Glomerular visceral epithelial cell (primary cell): ENCODE results near the gene ZNF622.
"Not testable (repeated sequence)": the region's sequence is repeated elsewhere in the genome, so short reads cannot be mapped to it uniquely, and the experiment has no call there.

ENCODE experiments used
- DNase-seq: peaks from one replicate; pipeline ENCODE4 v3.0.0-alpha.2; 2016; ENCODE audit errors: extremely low spot score

The ZNF622 gene

DNA sequence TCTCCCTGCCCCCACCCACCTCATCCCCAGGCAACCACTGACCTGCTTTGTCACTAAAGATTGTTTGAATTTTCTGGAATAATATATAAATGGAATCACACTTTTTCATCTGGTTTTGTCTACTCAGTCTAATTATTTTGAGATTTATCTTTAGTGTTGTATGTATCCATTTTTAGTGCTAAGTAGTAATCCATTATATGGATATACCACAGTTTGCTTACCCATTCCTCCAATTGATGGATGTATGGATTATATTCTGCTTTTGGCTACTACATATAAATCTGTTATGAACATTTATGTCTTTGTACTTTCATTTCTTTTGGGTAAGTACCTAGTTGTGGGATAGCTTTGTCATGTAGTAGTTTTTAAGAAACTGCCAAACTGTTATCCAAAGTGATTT is 14.5 kb upstream of the ZNF622 start:
- no peak for DNase-seq

- no peak for DNase-seq
These were observed 11.9 kb upstream of the ZNF622 start for GRCh38 chr5:16477541-16477940.

DNA sequence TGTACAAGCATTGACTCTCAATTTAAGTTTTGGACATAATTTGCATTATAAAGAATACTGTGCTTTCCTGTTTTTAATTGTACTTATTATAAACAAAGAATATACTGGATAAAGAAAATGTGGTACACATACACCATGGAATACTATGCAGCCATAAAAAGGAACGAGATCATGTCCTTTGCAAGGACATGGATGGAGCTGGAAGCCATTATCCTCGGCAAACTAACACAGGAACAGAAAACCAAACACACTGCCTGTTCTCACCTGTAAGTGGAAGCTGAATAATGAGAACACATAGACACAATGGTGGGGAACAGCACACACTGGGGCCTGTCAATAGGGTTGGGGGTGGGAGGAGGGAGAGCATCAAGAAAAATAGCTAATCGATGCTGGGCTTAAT is 10.8 kb upstream of the ZNF622 start:
- DNase-seq: not testable (repeated sequence)

DNA sequence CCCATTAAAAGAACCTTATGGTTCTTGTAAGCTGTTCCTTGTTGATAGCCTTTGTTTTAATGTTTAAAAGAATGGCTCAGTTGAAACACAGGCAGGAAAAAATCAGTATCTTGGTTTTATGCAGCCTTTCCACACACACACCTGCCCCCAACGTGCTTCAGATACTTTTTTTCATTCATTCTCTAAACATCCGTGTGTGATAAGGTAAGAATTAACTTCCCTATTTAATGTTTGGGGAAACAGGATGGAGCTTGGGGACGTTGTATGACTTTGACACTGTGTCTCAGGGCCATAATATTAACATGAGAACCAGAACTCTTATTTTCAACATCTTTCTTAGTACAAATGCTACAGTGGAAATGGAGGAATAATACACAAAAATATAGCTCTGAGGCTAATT is 5.8 kb upstream of the ZNF622 start:
- no peak for DNase-seq

DNA sequence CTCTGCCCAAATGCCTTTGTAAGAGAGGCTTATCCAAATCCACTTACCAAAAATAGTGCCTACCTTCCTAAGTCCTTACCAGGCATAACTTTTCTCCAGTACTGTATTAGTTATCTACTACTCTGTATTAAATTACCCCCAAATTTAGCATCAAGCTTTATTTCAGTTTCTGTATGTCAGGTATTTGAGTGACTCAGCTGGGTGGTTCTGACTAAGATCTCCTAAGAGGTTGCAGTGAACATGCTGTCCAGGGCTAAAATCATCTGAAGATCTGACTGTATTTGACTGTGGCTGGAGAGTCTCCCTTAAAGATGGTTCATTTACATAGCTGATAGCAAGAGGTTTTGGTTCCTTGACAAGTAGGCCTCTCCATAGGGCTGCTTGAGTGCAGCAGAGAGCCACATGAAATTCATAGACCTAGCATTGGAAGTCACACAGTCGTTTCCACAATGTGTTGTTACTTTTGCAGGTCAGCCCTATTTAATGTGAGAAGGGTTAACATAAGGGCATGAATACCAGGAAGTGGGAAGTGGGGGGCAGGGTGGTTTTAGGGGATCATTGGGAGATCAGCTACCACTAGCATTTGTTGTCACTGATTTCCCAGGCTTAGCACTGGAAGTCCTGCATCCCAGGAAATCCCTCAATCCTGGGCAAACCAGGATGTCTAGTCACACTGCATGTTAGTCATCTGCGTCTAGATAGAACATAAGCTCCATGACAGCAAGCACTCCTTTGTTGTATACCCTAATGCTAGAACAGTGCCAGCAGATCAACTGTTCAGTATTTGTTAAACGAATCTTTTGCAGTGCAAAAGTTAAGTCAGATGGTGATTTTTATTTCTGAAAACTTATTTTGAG is 2.0 kb upstream of the ZNF622 start:
- peak; percentile 59 for DNase-seq

DNA sequence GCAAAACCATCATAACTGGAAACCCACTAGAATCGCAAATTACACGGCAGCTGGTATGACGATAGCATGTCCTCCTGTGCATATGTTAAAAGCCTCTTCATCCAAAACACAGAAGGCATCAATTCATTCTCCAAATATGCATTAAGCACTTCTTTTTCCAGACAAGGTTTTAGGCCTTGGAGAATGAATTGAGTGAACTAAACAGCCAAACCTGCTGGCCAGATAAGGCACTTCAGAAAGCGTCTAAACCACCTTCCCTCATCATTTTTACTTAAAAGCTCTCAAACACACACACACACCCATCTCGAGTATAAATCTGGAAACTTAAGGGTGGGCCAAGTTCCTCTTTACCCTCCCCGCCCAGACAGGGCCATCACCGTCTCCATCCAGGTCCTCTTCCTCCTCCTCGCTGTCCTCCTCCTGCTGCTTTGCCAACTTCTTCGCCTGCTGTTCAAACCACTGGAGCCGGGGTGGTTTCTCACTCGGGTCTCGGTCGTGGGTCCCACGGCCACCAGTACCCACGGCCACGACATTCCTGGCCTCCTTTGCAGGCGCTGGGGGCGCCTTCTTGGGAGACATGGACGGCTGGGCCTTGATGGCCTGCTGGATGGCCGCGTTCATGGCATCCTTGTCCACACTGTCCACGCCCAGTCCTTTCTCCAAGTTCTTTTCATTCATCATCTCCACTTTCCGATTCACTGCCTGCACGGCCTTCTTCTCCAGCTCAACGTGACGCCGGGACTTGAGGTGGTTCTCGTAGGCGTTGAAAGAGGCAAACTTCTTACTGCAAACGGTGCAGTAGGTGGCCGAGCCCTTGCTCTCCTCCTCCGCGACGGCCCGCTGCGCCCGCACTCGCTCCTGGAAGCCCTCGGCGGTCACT is 696 bp downstream of the ZNF622 start:
- no peak for DNase-seq

DNA sequence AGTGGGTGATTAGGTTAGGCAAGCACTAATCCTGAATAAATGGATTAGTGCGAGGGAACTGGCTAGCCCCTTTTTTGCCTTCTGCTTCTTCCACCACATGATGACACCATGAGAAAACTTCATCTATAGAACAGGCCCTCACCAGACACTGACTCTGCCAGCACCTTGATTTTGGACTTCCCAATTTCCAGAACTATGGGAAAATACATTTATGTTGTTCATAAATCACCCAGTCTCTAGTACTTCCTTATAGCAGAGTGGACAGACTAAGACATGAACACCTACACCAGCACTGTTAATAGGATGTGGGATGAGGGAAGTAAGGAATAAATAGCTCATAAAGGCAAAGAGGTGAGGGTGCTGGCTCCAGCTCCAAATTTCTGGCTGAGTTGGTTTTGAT is 1.4 kb downstream of the ZNF622 start:
- no peak for DNase-seq

- DNase-seq: peak; percentile 71
These were observed 3.8 kb downstream of the ZNF622 start for GRCh38 chr5:16461782-16462181.

DNA sequence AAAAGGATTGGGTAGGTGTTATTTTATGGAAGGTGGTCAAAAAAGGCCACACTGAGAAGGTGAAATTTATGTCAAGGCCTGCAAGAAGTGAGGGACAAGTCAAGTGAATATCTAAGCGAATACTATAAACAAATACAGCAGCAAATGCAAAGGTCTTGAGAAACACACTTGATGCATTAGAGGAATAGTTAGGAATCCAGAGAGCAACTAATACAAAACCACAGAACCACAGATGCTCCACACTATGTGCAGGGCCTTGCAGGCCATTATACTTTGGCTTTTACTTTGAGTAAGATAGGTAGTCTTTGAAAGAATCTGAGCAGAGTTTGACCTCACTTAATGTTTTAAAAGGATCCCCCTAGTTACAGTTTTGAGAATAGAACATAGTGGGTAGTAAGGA is 4.6 kb downstream of the ZNF622 start:
- no peak for DNase-seq

- no peak for DNase-seq
These were observed 6.1 kb downstream of the ZNF622 start for GRCh38 chr5:16459451-16459850.

DNA sequence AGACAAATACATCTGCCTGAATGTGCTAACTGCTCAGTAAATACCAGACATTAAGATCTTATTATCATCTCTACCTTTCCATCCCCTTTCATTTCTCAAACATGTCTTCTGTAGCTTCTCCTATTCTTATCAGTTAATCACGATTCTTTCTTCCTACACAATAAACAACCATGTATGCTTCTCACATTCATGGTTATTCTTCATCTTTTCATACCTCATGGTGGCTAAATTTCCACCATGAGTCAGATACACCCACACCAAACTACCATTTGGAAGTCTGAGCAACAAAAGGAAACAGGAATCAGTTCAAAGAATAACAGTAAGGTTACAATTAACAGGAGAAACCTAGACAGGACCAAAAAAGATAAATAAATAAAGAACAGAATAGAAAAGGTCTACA is 7.7 kb downstream of the ZNF622 start:
- no peak for DNase-seq

- no peak for DNase-seq
These were observed 8.1 kb downstream of the ZNF622 start for GRCh38 chr5:16457451-16457850.

DNA sequence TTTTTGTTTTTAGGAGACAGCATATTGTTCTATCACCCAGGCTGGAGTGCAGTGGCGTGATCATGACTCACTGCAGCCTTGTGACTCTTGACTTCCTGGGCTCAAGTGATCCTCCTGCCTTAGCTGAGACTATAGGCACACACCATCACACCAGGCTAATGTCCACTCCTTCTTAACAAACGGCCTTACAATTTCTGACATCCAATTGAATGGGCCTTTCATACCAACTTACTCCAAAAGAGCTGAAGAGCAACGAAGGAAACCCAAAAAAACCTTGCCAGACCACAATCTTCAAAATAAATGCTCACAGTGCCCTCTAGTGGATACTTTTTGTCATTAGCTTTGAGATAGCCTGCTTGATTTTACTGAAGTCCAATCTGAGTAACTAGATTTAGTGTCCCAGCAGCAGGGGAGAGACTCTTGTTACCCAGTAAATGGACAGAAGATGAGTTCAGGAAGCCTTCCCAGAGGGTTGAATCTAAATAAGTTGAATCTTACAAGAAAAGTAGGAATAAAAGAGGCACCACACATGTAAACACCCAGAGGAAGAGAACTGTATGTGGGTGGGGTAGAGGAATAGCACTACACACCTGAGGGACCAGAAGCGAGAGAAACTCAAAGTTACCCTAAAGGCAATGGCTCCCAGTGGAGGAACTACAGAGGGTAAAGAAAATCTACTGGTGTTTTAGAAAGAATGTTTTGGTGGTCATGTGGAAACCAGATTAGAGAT is 9.3 kb downstream of the ZNF622 start:
- DNase-seq: peak; percentile 56

DNA sequence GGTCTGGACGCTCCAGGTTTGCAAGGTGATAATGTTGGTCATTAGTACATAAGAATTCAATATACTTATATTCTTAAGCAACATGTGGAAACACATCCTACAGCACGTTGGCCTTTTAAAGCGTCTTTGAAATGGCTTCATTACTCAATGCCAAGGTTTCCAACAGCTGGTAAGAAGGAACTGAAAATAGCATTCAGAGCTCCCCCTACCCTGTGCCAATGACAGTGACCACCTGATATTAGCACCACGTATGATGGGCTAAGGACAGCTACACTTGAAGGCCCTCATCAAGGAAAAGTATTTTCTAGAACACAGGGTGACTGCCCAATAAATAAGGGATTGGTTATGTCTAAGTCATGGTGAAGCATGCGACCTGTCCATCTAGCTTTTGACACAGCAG is 9.9 kb downstream of the ZNF622 start:
- DNase-seq: no peak

GRCh38 chr5:16454686-16455085 is 10.9 kb downstream of the ZNF622 start:
- no peak for DNase-seq

DNA sequence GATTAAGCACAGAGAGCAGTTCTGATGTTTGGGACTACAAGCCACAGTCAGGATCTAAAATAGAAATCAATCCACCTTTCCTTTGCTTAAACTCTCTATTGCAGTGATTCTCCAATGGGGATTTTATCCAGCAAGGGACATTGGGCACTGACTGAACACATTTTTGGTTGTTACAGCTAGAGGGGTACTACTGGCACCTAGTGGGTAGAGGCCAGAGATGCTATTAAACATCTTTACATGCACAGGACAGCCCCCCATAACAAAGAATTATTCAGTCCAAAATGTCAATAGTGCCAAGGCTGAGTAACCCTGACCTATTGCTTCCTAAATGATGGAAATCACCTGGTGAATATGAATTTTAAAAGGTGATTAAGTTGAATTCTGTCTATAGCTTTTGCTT is 12.0 kb downstream of the ZNF622 start:
- DNase-seq: no peak

- no peak for DNase-seq
These were observed 15.4 kb downstream of the ZNF622 start for GRCh38 chr5:16450163-16450562.

DNA sequence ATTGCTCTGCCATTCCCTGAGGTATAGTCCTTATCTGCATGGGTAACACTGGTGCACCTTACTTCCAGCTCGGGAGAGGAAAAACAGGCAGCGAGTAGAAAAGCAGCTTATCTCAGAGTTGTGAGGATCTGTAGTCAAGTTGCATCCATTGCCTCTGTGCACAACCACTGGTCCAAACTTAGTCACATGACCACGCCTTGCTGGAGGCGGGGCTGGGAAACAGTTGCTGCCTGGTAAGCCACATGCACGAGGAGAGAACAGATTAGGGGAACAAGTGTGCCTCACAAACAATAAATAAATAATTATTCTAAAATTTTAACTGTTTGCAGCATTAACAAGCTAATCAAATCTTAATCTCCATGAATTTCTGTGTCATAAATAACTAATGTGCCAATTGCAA is 18.6 kb downstream of the ZNF622 start:
- DNase-seq: no peak

DNA sequence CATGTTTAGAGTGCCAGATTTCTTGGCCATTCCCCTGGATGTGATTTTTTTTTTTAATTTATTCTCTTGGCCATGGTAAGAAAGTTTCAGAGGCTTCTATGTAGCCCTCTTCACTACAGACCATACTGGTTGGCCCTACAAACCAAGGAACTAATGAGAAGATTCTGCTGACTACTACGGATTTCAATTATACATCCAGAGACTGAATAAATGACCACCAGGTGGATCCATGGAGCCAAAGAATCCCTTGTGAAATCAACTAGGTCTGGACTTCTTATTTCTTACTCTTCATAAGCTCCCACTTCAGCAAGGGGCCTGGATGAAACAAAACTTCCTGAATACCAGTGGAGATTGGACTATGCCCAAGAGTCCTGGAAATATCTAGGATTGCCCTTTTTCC is 27.6 kb downstream of the ZNF622 start:
- no peak for DNase-seq

- not testable (repeated sequence) for DNase-seq
These were observed 29.4 kb downstream of the ZNF622 start for GRCh38 chr5:16436065-16436682.

DNA sequence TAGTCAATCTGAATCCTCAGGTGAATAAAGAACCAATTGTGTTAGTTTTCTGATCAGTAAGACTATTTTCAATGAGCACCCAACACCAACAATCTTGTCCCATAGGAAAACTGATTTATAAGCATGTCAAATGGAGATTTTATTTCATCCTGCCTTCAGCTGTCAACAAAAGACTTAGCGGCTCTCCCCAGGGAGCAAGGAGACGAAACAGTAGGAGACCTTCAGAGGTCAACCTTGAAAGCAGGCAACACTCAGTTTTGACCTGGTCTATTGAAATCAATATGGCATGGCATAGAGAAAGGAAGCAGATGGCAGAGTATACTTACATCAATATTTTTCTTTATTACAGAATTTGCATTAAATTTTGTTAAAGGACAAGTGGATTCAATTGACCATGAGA is 34.1 kb downstream of the ZNF622 start:
- no peak for DNase-seq
